Smooth muscle cell of the umbilical artery (primary cell): ENCODE measurements around the gene LINS1. TPM values are rescaled to one million over a fixed set of nuclear protein-coding genes. Genes with fewer than 3 reads are reported as not detected.

Source experiments
- total RNA-seq: library from RNA; depleted of rRNA; stranded (reverse); fragments of >200 nt; gene quantifications from 2 replicates; pipeline ENCODE4 v1.2.3, GENCODE V29; 2014

LINS1 gene, protein sequence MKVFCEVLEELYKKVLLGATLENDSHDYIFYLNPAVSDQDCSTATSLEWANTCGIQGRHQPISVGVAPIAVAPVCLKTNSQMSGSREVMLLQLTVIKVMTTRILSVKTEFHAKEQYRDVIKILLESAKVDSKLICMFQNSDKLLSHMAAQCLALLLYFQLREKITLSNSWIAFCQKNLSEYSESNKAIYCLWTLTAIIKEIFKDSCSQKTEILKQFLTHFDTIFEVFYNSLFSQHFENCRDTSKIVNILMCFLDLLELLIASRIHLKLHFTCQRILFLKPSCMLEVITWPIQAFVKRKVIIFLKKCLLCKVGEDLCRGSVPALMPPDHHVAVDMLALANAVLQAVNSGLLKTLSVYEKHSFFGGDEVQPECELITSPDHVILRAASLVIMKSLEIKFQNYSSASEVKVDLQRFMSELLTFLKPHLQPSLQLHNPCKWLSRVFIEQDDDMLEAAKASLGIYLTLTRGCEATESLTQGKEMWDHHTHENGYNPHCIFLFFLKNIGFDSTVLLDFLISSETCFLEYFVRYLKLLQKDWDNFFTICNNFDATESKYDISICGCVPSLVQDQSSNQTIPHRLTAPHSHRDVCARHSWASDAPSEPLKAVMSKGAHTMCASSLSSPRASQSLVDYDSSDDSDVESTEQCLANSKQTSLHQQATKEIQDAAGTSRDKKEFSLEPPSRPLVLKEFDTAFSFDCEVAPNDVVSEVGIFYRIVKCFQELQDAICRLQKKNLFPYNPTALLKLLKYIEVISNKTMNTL
- total RNA-seq: 11.9 and 13.4 TPM in 2 replicates

DNA sequence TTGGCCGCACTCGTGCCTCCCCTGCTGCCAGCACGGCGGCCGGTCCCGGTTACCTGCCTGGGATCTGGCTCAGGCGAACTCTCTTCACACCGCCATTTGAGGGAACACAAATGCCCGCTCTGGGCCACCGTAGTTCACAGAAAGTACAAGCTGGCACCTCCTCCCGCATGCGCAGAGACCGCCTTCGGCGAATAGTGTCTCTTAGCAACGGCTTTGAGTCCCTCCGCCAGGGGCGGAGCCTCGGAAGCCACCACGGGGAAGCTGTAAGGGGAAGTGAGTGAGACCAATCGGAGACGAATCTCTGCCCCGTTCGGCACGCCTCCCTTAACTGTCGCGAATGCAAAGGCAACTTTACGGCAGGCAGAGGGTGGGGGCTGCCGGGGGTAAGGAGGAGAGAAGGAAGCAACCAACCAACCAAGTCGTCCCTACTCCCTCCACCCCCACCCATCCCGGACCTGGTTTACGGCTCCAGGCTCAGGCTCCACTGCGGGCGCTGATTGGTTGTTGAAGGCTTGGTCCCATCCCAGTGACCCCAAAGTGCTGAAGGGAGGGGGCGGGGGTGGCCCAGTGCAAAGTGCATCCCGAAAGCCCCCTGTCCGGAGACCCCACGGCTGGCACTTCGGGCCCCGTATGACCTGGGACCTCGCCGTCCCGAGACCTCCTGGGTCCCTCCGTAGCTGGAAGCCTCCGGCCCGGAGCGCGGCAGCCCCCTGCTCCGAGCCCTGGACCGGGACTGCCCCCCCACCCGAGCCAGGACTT lies at the start of gene LINS1, which contains the start of gene ASB7:
Gene LINS1, minus strand, starts transcription at position 121 of the 759 bp plus-strand sequence. CDS start 21,342 bp downstream, outside the sequence.
Gene ASB7, plus strand, starts transcription at position 526 of the 759 bp plus-strand sequence. CDS start 9,628 bp downstream, outside the sequence.

DNA sequence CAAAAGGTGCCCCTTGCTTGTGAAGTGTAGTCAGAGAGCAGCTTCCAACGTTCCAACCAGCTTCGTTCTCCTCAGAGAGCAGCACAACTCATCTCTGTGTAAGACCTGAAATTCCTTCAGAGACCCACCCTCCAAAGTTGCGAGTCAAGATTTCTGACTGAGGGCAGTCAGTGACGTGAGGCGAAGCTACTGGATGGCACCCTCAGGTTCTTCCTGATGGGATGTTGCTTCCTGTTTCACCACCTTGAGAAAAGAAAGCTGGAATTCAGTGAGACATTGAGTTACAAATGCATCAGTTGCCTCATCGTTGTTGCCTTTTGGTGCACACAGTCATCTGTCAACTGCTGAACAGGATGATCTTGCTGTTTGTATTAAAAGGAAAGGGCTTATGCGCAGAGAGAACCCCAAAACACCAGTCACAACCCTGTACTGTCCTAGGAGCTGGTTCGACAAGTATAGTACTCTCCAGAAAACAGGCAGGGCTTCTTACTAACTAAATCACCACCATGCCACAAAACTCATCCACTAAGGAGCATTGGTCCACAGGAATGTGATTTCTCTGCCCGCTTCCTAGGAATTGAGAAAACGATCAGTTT lies 73.1 kb downstream of the LINS1 start, which contains the start of gene CERS3:
Gene CERS3, minus strand, starts transcription at position 118 of the 596 bp plus-strand sequence. CDS start 27,101 bp downstream, outside the sequence.

Other genes with a start within 250 kb of the LINS1 start
- gene CERS3, start 73.2 kb downstream of the LINS1 start, total RNA-seq: not detected in 2 replicates
- 15.4 and 19.5 TPM in 2 replicates for gene ASB7, start 405 bp upstream of the LINS1 start, total RNA-seq